HepG2 (cell line): Measurements from ENCODE around the gene JPH4. TPM values are rescaled to one million over a fixed set of nuclear protein-coding genes. Genes with fewer than 3 reads are reported as not detected.

Source experiments
- HNF4A ChIP-seq: sonication (generic); formaldehyde crosslinking; IDR thresholded peaks from 2 replicates; pipeline ENCODE4 v1.4.0; 2020; ENCODE audit warnings: missing genetic modification reagents
- KDM2A ChIP-seq: sonication (generic); formaldehyde crosslinking; IDR thresholded peaks from 2 replicates; pipeline ENCODE4 v1.4.0; 2020; ENCODE audit warnings: low read depth, missing genetic modification reagents, borderline replicate concordance
- TEAD2 ChIP-seq: sonication (generic); formaldehyde crosslinking; IDR thresholded peaks from 2 replicates; pipeline ENCODE4 v1.9.0; 2021; ENCODE audit warnings: missing genetic modification reagents
- ZIK1 ChIP-seq: sonication (generic); formaldehyde crosslinking; IDR thresholded peaks from 2 replicates; pipeline ENCODE4 v1.5.0; 2020; ENCODE audit warnings: mild to moderate bottlenecking, low read depth, missing genetic modification reagents, borderline replicate concordance
- ZNF282 ChIP-seq: fragments of 450-650 bp; IDR thresholded peaks from 2 replicates; pipeline ENCODE4 v1.6.1; 2018; ENCODE audit not compliant: partially characterized antibody
- ZNF564 ChIP-seq: sonication (generic); formaldehyde crosslinking; IDR thresholded peaks from 2 replicates; pipeline ENCODE4 v1.8.1; 2023; ENCODE audit warnings: mild to moderate bottlenecking, missing genetic modification reagents
- ZNF75D ChIP-seq: sonication (generic); formaldehyde crosslinking; IDR thresholded peaks from 2 replicates; pipeline ENCODE4 v1.8.1; 2023; ENCODE audit warnings: missing genetic modification reagents, mild to moderate bottlenecking, borderline replicate concordance
- ZNF776 ChIP-seq: sonication (generic); formaldehyde crosslinking; IDR thresholded peaks from 2 replicates; pipeline ENCODE4 v1.4.0; 2020; ENCODE audit warnings: mild to moderate bottlenecking, missing genetic modification reagents
- ZNF816 ChIP-seq: sonication (generic); formaldehyde crosslinking; IDR thresholded peaks from 2 replicates; pipeline ENCODE4 v1.8.0; 2022; ENCODE audit warnings: missing genetic modification reagents, mild to moderate bottlenecking, borderline replicate concordance
- ZNF850 ChIP-seq: sonication (generic); formaldehyde crosslinking; conservative IDR thresholded peaks from 2 replicates; pipeline ENCODE4 v1.9.0; 2021; ENCODE audit warnings: mild to moderate bottlenecking, missing genetic modification reagents
- polyA plus RNA-seq, 8 experiments: library from polyadenylated mRNA; depleted of rRNA in 3 of 8; stranded (reverse) in 7 of 8; unstranded in 1 of 8; fragments of >200 nt; fragmentation: Illumina TruSeq in 4 of 8; extraction: Trizol in 4 of 8; gene quantifications; 2 replicates each; pipeline versions ENCODE4 v1.2.1 to v1.2.3, GENCODE V29; 2011 to 2016; ENCODE audit warnings: low read depth in 4 of 8, missing spikeins in 1 of 8, mixed read lengths in 1 of 8; ENCODE audit not compliant: insufficient read depth in 1 of 8
- total RNA-seq, 5 experiments: library from RNA; depleted of rRNA; stranded (reverse); fragments of >200 nt; fragmentation: Illumina TruSeq; extraction: Trizol; gene quantifications; 2 replicates each; pipeline ENCODE4 v1.2.3, GENCODE V29; 2016; ENCODE audit warnings: low read depth in 1 of 5
- TF ChIP-seq, protein P1 (sequence below), 2 experiments: sonication (generic) in 1 of 2; formaldehyde crosslinking in 1 of 2; IDR thresholded peaks; 2 replicates each; pipeline versions ENCODE4 v1.6.1 to v1.9.0; 2014 to 2022; ENCODE audit warnings: antibody characterized with exemption in 1 of 2, borderline replicate concordance in 1 of 2, inconsistent platforms in 1 of 2, low read depth in 1 of 2, missing genetic modification reagents in 1 of 2
- TF ChIP-seq, protein P2 (sequence below): sonication (generic); formaldehyde crosslinking; conservative IDR thresholded peaks from 2 replicates; pipeline ENCODE4 v1.4.0; 2020; ENCODE audit warnings: missing genetic modification reagents
- TF ChIP-seq, protein P3 (sequence below): sonication (generic); formaldehyde crosslinking; IDR thresholded peaks from 2 replicates; pipeline ENCODE4 v1.4.0; 2020; ENCODE audit warnings: missing genetic modification reagents
- TF ChIP-seq, protein P4 (sequence below): sonication (generic); formaldehyde crosslinking; IDR thresholded peaks from 2 replicates; pipeline ENCODE4 v1.4.0; 2020; ENCODE audit warnings: mild to moderate bottlenecking, missing genetic modification reagents
- TF ChIP-seq, protein P5 (sequence below): sonication (generic); formaldehyde crosslinking; IDR thresholded peaks from 2 replicates; pipeline ENCODE4 v1.4.0; 2020; ENCODE audit warnings: mild to moderate bottlenecking, missing genetic modification reagents

The JPH4 gene
- total and polyA plus RNA-seq, 2 of the 13 experiments (the other 11 are each of a cell fraction or from before 2014, with no cell fraction given), result 0.08 to 0.22 TPM

DNA sequence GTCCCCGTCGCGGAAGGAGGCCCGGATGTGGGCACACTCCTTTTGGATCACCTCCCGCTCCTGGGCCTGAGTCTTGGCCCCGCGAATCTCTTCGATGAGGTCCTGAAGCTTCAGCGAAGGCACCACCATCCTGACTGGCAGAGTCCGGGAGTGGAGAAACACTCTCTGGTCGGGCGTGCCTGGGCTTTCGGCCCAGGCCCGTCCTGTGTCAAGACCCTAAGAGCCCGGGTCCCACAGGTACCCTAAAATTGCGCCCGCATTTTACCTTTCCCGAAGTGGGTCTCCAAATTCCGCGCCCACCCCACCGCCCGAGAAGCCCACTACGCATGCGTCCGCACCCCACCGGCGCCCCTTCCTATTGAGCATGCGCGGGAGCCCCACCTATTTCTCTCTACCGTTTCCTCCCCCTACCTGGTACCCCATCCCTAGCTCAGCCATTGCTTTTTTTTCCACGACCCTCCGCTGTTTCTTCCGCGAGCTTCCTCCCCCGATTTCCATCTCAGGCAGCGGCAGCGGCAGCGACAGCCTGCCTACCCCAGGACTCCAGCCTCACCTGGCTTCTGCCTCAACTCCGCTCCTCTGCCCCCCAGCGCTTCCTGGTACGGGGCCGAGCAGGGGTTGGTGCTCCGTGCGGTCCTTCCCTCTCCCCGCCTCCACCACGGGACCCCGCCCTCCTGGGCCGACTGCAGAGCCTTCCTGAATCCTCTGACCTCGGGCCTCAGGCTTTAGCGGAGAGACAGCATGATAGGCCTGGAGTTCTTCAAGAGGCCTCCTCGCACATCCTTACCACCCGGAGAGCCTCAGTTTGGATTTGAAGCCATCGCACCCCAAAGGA is 11.2 kb downstream of the JPH4 start, which contains the start of gene AP1G2 (continued):
- TF ChIP-seq, protein P1, sequence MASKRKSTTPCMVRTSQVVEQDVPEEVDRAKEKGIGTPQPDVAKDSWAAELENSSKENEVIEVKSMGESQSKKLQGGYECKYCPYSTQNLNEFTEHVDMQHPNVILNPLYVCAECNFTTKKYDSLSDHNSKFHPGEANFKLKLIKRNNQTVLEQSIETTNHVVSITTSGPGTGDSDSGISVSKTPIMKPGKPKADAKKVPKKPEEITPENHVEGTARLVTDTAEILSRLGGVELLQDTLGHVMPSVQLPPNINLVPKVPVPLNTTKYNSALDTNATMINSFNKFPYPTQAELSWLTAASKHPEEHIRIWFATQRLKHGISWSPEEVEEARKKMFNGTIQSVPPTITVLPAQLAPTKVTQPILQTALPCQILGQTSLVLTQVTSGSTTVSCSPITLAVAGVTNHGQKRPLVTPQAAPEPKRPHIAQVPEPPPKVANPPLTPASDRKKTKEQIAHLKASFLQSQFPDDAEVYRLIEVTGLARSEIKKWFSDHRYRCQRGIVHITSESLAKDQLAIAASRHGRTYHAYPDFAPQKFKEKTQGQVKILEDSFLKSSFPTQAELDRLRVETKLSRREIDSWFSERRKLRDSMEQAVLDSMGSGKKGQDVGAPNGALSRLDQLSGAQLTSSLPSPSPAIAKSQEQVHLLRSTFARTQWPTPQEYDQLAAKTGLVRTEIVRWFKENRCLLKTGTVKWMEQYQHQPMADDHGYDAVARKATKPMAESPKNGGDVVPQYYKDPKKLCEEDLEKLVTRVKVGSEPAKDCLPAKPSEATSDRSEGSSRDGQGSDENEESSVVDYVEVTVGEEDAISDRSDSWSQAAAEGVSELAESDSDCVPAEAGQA (IDR thresholded peaks at IDR 0.05; ENCODE audit: low read depth), result peak; percentile 69; the same call in 1 of the 2 replicates
- TF ChIP-seq, protein P1 (CRISPR knock-in tag; IDR thresholded peaks at IDR 0.05; ENCODE audit: borderline replicate concordance), result no peak
- peak; percentile 94 for TF ChIP-seq KDM2A (CRISPR knock-in tag)
- TF ChIP-seq ZNF776, result no peak
- TF ChIP-seq, protein P2, sequence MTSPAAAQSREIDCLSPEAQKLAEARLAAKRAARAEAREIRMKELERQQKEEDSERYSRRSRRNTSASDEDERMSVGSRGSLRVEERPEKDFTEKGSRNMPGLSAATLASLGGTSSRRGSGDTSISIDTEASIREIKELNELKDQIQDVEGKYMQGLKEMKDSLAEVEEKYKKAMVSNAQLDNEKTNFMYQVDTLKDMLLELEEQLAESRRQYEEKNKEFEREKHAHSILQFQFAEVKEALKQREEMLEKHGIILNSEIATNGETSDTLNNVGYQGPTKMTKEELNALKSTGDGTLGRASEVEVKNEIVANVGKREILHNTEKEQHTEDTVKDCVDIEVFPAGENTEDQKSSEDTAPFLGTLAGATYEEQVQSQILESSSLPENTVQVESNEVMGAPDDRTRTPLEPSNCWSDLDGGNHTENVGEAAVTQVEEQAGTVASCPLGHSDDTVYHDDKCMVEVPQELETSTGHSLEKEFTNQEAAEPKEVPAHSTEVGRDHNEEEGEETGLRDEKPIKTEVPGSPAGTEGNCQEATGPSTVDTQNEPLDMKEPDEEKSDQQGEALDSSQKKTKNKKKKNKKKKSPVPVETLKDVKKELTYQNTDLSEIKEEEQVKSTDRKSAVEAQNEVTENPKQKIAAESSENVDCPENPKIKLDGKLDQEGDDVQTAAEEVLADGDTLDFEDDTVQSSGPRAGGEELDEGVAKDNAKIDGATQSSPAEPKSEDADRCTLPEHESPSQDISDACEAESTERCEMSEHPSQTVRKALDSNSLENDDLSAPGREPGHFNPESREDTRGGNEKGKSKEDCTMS (CRISPR knock-in tag), result 0 out of 2 replicates have a peak, but pooled peaks have one; percentile 18
- TF ChIP-seq ZNF816 (CRISPR knock-in tag), result no peak
- TF ChIP-seq ZNF850 (CRISPR knock-in tag), result no peak
- TF ChIP-seq, protein P3, sequence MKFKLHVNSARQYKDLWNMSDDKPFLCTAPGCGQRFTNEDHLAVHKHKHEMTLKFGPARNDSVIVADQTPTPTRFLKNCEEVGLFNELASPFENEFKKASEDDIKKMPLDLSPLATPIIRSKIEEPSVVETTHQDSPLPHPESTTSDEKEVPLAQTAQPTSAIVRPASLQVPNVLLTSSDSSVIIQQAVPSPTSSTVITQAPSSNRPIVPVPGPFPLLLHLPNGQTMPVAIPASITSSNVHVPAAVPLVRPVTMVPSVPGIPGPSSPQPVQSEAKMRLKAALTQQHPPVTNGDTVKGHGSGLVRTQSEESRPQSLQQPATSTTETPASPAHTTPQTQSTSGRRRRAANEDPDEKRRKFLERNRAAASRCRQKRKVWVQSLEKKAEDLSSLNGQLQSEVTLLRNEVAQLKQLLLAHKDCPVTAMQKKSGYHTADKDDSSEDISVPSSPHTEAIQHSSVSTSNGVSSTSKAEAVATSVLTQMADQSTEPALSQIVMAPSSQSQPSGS (CRISPR knock-in tag), result no peak
- TF ChIP-seq ZNF75D (CRISPR knock-in tag), result no peak
- no peak; the same call in 1 of the 2 replicates for TF ChIP-seq ZNF564
- TF ChIP-seq HNF4A (CRISPR knock-in tag), result peak; percentile 28; the same call in 1 of the 2 replicates
- TF ChIP-seq, protein P4, sequence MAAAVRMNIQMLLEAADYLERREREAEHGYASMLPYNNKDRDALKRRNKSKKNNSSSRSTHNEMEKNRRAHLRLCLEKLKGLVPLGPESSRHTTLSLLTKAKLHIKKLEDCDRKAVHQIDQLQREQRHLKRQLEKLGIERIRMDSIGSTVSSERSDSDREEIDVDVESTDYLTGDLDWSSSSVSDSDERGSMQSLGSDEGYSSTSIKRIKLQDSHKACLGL (CRISPR knock-in tag), result peak; percentile 59
- TF ChIP-seq, protein P5, sequence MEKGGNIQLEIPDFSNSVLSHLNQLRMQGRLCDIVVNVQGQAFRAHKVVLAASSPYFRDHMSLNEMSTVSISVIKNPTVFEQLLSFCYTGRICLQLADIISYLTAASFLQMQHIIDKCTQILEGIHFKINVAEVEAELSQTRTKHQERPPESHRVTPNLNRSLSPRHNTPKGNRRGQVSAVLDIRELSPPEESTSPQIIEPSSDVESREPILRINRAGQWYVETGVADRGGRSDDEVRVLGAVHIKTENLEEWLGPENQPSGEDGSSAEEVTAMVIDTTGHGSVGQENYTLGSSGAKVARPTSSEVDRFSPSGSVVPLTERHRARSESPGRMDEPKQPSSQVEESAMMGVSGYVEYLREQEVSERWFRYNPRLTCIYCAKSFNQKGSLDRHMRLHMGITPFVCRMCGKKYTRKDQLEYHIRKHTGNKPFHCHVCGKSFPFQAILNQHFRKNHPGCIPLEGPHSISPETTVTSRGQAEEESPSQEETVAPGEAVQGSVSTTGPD (CRISPR knock-in tag), result 0 out of 2 replicates have a peak, but pooled peaks have one; percentile 36
- no peak for TF ChIP-seq TEAD2 (CRISPR knock-in tag)
- 0 out of 2 replicates have a peak, but pooled peaks have one; percentile 59 for TF ChIP-seq ZIK1
- no peak for TF ChIP-seq ZNF282
